HG03442 (cell line): Measurements from ENCODE around the gene APOL2.
"Not testable (repeated sequence)": the region's sequence is repeated elsewhere in the genome, so short reads cannot be mapped to it uniquely, and the experiment has no call there.

Source experiments
- ATAC-seq: cut with Tn5 transposase; IDR thresholded peaks from one replicate; pipeline ENCODE4 v1.9.1; 2021; ENCODE audit warnings: mild to moderate bottlenecking, moderate library complexity; ENCODE audit not compliant: unreplicated experiment

APOL2 gene

DNA sequence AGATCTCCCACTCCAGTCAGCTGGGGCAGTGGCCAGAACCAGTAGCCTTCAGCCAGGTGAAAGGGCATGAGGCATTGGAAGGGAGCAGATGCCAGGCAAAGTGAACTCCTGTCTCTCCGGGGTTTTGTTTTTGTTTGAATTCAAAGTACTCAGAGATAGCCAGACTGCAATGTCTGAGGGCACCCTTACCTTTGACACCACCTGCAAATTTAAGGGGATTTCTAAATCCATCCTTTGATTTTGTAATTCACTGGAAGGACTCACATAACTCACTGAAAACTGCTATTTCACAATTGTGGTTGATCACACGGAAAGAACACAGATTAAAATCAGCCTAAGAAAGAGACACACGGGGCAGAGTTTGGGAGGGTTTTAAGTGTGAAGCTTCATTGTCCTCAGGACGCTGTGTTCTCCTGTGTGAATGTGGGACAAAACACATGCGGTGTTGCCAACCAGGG lies 23.9 kb upstream of the APOL2 start:
- not testable (repeated sequence) for ATAC-seq

DNA sequence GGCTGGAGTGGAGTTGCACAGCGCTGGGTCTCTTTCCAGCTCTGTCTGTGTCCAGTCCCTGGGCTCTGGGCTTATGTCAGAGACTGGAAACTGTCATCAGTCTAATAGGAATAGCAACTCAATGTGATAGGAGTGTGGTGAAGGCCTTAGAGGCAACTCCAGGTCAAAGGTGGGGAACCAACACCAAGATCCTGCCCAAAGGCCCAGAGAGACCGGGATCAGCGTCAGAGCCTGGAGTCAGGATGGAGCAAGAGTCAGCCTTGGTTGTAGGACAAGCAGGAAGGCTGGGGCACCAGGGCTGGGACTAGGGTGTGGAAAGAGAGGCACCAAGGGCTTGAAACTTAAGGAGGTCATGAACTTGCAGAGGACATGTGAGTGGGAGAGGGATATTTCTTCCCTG lies 23.0 kb upstream of the APOL2 start:
- not testable (repeated sequence) for ATAC-seq

DNA sequence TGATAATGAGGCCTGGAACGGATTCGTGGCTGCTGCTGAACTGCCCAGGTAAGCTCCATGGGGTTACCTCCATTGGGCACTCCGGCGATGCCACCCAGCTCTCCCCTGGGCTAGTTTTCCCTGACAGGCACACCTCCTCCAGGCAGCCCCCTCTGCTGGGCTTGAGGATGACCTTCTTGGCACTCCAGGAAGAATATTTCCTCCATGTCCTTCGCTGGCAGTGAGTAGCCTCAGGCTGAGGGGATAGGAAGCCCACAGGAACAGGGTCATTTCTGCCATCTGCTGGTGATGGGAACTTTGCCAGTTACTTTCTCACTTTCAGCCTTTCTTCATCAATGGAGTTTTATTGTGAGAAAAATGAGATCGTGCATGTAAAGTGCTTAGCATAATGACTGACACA lies 22.3 kb upstream of the APOL2 start:
- ATAC-seq = not testable (repeated sequence)

DNA sequence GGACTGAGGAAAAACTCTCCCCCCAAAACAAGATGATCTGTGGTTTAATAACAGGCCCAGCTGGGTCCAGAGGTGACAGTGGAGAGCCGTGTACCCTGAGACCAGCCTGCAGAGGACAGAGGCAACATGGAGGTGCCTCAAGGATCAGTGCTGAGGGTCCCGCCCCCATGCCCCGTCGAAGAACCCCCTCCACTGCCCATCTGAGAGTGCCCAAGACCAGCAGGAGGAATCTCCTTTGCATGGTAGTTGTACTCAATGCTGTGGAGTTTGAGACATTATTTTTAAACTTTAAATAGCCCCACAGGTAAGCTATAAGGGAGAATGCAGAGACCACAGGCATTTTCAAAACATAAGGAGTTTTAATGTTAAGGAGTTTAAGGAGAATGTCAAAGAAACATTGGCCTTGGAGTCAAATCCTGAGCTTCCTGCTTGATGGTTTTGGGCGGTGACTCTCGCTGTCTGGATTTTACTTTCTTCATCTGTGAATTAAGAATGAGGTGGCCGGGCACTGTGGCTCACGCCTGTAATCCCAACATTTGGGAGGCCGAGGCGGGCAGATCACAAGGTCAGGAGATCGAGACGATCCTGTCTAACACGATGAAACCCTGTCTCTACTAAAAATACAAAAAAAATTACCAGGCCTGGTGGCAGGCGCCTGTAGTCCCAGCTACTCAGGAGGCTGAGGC lies 20.4 kb upstream of the APOL2 start:
- no peak for ATAC-seq

DNA sequence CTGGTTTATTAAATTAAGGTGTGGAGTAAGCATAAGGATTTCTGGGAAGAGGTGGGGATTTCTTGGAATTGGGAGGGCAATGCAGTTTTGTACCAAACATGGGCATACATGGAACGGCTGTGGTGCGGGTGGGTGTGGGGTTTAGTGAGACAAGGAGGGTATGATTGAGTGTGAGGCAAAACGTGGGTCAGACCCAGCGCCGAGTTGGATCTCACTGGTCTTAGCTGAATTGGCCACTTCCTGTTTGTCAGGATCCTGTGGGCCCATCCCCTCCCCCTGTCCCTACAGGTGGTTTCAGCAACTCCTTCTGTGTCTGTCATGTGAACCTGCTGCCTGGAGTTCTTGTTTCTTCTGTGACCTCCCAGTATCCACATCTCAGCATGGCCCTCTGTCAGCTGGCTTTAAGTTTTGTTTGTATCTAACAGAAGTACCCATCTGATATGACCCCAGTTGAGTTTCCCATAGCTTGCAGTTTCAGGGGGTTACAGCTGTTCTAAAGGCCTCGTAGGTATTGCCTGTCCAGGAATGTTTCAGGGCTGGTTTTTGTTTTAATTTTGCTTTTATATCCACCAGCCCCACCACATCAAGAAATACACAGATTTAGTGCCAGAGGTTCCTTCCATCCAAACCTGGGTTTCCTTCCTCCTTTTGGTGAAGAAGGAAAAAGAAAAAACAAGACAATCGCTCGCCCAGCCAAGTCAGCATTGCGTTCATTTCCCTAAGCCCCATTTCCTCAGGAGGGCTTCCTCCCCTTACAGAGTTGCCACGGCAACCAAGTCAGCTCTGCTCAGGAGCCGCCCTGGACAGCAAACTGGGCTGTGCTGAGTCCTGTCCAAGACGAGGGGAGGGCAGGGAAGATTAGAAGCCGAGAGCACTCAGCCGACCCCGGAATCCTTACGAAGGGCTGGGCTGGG lies 19.6 kb upstream of the APOL2 start:
- no peak for ATAC-seq

DNA sequence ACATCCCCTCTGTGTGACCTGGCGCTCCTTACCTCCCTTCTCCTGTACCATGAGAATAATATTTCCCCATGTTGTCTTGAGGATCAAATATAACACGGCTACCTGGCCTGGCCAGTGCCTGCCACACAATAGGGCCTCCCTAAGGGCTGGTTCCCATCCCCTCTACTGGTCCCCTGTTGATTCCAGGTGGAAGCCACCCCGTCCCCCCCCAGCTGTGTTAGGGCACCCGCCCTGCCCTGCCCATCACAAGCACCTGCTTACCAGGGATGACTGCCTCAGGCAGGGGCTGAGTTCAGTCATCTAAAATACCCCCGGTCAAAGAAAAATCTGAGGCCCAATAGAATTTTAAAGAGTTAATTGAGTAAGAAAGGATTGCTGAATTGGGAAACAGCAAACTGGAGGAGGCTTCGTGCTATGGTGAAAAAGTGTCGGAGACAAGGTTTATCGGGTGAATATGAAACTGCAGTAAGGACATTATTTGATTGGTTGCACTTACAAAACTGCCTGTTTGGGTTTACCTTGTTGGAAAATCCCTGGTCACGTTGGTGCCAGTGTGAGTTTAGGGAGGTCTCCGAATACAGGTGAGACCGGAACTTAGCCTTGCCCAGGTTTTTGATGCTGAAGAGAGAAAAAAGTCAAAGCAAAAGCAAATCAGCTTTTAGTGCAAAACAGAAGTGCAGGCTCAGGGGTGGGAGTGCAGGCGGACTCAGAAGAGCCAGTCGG lies 18.8 kb upstream of the APOL2 start:
- ATAC-seq = no peak

DNA sequence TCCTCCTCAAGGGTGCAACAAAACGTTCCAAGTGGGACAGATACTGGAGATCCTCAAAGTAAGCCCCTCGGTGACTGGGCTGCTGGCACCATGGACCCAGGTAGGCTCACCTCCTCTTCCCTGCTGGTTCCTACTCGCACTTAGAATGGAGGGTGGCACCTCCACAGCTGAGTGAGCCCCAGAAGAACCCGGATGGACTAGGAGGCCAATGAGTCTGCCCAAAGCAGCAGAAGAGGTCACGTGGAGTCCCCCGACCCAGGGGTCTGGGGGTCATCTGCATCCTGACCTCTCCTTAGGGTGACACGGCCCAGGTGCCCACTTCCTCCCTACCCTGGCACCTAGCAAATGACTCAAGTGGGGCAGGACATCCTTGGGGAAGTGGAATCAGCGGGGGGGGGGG lies 18.0 kb upstream of the APOL2 start:
- ATAC-seq = no peak

DNA sequence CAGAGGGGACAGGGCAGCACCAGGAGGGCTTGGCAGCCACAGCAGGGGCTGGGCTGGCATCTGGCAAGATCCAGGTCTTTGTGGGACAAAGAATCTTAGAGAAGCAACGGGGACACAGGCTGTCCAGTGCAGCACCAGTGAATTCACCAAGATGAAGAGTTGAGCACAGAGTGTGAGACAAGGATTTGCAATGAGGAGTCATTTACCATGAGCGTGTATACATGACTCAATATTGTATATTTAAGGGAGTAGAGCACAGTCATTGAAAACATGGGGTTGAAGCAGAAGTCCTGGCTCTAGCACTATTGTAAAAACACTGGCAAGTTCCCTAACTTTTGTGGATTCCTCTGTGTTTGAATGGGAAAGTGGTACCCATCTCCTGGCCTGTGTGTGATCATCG lies 17.2 kb upstream of the APOL2 start:
- ATAC-seq = no peak

DNA sequence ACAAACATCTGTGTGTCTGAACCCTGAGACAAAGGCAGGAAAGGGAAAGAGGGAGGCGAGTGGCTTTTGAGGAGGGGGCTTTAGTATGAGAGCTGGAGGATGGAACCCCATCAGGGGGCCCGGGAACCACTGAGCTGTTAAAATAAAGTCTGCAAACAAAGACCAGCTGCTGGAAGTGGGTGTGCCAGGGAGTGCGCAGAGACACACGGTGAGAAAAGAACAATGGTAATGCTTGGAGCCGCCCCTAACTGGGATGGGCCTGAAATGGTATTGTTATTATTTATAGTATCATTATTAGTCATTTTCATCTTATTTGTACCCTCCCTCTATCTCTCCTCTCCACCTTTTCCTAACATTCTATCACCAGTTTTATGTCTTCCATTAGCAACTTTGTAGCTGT lies 16.2 kb upstream of the APOL2 start:
- not testable (repeated sequence) for ATAC-seq

DNA sequence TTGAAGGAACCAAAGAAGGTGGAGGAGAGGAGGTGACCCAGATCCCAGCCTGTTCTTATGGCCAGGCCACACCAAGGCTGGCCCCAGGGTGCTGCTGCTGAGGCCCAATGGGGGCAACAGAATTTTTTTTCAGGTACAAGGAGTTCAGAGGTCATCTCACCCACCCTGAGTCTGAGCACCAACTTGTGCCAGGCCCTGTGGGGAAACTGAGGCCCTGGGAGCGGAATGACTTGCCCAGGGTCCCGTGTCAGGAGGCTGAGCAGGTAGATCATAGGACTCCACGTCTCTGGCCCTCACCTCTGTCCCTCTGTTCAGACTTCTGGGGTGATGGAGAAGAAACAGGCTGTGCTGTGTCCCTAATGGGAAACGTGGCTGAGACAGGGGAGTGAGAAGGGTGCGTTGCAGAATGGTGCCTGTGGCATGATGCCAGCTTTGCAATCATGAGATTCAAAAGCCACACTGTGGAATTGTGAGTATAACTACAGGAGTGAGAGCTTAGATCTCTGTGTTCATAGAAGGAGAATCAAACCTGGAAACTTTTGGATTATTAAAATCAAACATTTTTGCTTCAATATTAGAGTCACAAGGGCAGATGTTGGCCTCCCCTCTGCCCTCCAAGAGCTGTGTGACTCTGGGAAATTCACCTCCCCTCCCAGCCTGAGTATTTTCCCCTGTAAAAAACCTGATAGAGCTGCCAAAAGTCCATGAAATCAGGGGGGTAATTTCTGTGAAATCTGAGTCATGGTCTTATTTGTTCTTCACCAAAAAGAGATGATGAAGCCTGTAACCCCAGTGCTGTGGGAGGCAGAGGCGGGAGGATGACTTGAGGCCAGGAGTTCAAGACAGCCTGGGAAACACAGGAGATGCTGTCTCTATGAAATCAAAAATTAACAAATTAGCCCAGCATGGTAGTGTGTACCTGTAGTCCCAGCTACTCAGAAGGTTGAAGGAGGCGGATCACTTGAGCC lies 14.5 kb upstream of the APOL2 start:
- ATAC-seq = no peak

DNA sequence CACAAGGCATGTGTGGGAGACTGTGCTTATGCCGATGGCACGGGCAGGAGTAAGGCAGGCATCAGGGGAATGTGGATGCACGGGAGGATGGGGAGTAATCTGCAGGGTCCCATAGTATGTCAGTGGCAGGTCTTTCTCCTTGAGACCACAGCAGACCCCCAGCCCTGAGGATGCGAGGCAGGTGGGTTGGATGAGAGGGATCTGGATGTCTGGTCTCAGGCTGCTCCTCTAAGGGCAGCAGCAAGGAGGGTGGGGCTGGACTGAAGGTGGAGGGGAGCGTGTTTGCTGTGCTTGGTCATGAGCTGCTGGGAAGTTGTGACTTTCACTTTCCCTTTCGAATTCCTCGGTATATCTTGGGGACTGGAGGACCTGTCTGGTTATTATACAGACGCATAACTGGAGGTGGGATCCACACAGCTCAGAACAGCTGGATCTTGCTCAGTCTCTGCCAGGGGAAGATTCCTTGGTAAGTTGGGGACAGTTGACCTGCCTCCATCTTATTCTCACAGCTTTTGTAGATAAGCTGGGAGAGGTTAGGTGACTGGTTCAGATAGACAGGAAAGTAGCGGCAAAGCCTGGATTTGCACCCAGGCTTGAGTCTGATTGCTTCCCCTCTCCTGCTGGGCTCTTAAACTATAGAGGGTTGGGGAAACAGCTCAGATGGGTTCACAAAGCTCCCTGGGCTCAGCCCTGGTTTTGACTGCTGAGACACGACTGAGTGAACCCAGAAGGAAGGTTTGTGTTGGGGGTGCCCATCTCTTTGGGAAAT lies 13.6 kb upstream of the APOL2 start, which contains the start of gene APOL1:
Gene APOL1 (plus strand): TSS at position 380 of the 769 bp plus-strand sequence. CDS start 1,823 bp downstream, outside the sequence.
- peak; percentile 39 for ATAC-seq

DNA sequence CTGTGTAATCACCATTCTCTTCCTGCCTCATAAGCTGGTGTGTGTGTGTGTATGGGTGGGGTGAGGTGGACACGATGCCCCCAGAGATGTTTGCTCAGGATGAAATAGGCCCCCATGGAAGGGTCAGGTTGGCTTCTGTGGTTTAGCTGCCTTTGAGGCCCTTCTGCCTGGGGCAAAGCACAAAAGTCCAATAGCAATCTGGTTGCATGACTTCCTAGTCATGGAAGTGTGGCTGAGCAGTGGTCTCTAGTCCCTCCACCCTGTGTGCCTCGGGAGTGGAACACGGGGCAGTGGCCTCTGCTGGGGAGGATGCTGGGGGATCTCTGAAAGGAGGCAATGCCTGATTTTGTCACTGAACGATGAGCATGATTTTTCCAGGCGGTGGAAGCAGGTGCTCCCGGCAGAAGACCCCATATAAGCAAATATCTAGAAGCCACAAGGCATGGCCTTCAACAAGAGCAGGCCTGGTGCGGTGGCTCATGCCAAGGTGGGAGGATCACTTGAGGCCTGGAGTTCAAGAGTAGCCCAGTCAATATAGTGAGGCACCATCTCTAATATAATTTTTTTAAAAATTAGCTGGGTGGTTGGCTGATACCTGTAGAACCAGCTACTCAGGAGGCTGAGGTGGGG lies 12.8 kb upstream of the APOL2 start:
- not testable (repeated sequence) for ATAC-seq

DNA sequence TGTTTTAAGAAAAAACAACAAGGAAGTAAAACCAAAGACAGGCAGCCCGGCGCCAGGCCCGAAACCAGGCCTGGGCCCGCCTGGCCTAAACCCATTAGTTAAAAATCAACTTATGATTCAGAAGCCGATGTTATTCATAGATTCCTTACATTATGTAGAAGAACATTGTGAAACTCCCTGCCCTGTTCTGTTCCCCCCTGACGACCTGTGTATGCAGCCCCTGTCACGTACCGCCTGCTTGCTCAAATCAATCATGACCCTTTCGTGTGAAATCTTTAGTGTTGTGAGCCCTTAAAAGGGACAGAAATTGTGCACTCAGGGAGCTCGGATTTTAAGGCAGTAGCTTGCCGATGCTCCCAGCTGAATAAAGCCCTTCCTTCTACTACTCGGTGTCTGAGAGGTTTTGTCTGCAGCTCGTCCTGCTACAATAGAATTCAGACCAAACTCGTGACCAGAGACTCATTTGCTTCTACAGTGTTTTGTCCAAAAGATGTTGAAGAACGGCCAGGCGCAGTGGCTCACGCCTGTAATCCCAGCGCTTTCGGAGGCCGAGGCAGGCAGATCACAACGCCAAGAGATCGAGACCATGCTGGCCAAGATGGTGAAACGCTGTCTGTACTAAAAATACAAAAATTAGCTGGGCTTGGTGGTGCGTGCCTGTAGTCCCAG lies 11.1 kb upstream of the APOL2 start:
- ATAC-seq = not testable (repeated sequence)

DNA sequence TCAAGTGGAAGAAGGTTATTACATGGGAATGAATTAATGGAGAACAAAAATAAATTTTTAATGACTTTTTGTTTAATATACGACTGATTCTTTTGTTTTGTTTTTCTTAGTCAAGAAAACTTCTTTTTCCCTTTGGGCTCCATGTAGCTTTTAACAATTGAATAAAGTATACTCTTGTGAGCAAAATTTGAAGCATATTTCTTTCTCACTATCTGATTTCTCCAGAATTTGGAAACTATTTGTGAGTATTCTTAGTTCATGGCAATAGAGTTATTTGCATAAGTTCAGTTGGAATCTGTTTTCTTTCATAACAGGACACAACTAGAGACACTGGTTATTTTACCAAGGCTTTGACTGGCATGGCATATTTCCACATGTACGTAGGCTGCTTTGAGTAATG lies 9.8 kb upstream of the APOL2 start:
- no peak for ATAC-seq

DNA sequence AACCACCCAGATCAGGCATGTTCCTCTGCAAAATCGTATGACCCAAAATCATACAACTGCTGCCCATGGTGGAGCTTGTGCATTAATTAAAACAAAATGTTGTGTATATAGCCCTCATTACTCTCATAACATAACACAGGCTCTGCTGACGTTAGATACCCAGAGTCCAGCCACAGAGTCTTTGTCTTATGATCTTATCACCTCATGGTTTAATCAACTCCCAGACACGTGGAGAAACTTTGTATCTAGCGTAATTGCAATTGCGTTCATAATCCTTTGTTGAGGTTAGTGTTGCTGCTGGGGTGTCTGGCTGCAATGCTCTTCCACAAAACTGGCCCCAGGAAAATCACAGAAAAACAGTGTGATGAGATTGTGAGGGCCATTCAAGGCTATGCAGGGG lies 8.6 kb upstream of the APOL2 start:
- ATAC-seq = no peak

DNA sequence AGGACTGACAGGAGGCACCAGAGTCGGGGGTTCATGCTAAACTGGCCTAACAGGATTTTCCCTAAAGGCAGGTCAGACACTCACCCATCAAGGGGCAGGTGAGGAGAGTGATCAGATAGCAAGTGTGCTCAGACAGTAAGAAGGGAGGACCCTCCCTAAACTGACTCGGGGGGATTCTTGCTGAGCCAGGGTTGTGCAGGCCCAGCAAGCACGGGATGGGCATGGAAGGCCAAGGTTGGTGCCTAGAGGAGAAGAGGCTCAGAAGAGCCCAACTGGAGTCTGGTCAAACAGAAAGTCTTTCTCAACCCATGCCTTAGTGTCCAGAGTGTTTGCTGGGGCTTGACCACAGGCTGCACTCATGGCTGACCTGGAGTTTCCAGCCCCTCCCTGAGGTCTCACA lies 7.4 kb upstream of the APOL2 start:
- ATAC-seq = no peak

DNA sequence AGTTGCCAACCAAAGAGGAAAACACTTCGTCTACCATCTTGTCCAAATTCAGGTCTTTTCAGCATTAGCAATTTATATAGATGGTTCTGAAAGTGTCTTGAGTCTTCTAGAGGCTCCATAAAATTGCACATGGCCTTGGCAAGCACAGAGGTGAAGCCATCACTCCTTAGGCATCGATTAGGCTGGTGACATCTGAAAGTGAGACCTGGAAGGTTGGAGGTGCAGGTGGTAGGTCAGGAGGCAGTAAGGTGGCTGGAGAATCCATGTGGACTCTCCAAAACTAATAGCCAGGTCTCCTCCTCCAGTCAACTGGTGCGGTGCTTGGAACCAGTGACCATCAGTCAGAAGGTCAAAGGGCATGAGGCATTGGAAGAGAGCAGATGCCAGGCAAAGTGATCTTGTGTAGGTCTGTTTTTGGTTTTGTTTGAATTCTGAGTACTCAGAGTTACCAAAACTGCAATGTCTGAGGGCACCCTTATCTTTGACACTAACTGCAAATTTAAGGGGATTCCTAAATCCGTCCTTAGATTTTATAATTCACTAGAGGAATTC lies 6.6 kb upstream of the APOL2 start:
- no peak for ATAC-seq
